Stimulated activated CD4-positive, alpha-beta T cell treated with anti-CD3 and anti-CD28 coated beads, Interleukin-15, amount 100 ng/mL, for 24 hours (primary cell): ENCODE results near the gene RAPGEF3.

ENCODE experiments used
- DNase-seq: peaks from one replicate; pipeline ENCODE4 v3.0.0-alpha.2; 2020

Gene RAPGEF3, protein sequence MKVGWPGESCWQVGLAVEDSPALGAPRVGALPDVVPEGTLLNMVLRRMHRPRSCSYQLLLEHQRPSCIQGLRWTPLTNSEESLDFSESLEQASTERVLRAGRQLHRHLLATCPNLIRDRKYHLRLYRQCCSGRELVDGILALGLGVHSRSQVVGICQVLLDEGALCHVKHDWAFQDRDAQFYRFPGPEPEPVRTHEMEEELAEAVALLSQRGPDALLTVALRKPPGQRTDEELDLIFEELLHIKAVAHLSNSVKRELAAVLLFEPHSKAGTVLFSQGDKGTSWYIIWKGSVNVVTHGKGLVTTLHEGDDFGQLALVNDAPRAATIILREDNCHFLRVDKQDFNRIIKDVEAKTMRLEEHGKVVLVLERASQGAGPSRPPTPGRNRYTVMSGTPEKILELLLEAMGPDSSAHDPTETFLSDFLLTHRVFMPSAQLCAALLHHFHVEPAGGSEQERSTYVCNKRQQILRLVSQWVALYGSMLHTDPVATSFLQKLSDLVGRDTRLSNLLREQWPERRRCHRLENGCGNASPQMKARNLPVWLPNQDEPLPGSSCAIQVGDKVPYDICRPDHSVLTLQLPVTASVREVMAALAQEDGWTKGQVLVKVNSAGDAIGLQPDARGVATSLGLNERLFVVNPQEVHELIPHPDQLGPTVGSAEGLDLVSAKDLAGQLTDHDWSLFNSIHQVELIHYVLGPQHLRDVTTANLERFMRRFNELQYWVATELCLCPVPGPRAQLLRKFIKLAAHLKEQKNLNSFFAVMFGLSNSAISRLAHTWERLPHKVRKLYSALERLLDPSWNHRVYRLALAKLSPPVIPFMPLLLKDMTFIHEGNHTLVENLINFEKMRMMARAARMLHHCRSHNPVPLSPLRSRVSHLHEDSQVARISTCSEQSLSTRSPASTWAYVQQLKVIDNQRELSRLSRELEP

DNA sequence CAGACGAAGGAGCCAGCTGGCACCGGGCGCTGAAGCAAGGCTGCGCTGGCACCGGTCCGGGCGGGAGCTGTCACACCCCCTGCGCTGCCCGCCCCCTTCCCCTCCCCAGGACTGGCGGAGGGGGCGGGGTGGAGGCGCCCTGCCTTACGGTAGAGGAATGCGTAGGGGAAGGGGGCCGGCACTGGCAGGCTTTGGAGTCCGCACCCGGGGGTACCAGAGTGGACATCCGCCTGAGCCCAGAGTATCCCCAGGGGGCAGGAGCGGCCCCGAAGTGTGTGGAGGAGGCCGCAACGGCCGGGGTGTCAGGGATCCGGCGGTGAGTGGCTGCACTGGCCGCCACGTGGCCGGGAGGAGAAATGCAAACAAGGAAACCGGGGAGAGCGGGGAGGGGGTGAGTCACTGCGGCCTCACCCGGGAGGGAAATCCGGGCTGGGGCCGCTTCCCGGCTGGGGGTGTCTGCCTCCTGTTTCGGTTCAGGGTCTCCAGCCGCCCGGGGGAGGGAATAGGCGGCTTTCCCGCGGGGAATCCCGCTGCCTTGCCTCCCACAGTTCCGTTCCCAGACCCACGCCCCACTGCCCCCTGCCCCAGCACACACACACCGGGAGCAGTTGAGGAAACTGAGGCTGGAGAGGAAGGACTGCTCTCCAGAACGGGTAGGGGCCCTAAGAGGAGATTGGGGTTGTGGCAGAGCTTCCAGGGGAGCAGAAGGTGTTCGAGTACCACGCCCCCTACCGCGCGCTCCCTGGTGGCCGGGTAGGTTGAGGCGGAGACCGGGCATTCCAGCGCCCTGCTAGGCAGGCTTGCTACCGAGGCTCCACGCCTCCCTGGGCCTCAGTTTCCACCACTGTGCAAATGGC, at the start of gene RAPGEF3:
Gene RAPGEF3, minus strand, starts transcription at position 47 of the 857 bp plus-strand sequence. CDS start 324 bp downstream, outside the sequence.
- peak; percentile 84 for DNase-seq

DNA sequence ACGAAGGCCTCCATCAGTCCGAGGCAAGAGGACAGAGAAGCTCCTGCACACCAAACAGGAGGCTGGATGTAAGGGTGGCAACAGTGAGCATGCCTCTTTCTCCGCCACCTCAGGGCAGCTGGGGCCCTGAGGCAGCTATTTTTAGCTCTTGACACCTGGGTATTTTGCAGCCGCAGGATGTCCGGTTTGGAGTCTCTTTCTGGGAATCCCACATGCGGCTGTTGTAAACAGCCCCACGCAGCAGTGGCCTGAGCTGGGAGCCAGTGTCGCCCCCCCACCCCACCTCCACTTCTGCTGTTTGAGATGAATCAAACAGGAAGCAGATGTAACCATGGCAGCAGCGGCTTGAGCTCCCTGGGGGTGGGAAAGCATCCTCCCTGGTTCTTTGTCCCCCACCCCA, 49.4 kb upstream of the RAPGEF3 start:
- peak; percentile 91 for DNase-seq

DNA sequence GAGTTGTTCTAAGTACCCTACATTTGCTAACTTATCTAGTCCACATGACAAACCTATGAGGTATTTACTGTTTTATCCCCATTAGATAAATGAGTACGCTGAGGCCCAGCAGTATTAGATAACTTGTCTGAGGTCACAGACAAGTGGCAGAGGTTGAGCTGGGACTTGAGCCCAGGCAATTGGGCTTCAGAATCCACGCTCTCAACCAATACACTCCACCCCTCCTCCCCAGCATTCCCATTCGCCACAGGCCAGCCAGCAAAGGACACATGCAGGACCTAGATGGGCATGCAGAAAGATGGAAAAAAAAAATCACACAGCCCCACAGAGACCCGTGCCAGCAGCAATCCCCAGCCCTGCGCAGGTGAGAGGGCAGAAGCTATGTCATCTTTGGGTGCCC, 48.7 kb upstream of the RAPGEF3 start:
- no peak for DNase-seq

DNA sequence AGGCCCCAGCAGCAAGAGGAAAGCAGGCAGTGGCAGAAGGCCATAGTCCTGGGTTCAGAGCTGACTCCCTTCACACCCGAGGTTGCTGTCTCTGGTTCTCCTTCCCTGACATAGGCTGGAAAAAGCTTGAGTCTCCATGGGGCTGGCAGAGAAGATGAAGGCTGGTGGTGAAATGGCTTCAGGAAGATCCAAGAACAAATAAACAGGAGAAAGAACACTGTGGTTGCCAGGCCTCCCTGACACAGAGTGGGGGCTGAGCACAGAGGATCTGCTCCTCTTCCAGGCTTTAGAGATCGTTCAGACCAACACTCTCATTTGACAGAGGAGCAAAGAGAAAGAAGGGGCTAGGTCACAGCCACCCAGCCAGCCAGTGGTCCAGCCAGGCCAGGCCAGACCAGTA, 46.7 kb upstream of the RAPGEF3 start:
- no peak for DNase-seq

DNA sequence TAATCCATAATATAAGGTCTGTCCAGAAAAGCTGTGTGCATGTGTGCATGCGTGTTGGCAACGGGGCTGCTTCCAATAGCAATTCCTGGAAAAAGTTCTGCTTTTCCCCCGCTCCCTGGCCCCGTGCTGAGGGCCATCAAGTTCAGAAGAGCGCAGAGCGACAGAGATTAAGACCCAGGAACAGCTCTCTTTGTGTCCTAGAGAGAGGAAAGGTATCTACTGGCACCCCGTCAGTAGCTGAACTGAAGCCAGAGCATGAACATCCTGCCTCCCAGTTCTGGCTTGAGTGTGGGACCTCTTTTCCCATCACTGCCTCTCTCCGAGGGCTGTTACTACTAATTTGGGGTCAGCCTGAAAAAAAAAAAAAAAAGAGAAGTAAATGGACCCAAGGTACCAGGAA, 45.5 kb upstream of the RAPGEF3 start:
- DNase-seq, result no peak

DNA sequence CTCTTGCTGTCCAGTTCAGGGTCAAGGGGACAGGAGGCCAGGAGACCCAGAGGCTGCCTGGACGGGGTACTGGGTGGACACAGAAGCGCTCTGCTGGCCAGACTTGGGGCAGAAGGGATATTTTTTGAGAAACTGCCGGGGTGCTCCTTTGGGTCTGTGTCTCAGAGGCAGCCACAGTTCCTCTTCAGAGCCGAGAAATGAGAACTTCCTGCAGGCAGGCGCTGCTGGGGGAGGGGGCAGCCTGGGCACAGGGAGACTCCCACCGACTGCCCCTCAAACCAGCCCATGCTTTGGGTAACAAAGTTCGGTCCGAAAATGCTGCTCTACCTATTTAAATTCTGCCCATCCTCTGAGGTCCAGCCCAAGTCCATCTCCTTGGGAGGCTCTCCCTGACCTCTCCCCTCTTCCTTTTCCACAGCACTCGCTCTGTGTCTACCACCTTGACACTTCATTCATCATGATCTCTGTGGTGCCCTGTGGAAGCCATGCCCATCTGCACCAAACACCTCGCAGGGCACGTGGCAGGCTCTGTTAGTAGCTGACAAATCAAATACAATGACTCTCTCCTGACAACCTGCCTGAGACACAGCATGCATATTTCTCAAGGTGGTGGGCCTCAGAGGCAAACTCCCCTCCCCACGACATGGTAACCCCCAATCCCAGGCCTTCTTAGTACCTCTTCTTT, 44.7 kb upstream of the RAPGEF3 start:
- DNase-seq, result no peak

DNA sequence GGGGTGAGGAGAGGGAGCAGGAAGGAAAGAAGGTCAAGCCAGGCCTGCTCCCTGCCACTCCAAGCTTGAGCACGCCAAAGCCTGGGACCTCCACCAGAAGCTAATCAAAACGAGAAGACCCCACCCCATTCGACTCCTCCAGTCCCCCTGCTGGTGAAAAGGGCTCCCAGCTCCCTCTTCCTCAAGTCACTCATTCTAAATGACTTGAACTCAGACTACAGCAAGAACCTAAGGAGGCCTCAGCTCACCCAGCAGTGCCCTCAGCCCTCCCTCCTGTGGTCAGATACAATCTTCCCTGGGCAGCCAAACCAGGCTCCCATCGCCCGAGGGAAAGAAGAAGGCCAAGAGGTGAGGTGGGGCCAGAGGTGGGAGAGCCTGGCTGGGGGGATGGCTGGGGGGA, 43.6 kb upstream of the RAPGEF3 start:
- no peak for DNase-seq

DNA sequence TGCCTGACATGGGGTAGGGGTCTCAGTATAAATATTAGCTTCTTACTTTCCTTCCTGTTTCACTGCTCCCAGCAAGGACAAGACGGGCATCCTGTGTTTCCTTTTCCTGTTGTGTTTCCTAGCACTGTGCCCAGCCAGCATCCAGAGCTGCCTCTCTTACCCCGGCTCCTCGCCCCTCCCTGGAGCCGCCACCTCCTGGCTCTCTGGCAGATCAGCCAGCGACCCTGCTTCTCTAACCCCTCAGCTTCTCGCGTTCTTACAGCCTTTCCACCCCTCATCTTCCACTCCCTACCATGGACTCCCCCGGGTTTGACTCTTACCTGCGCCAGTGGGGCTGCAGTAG, 43.2 kb upstream of the RAPGEF3 start:
- no peak for DNase-seq

DNA sequence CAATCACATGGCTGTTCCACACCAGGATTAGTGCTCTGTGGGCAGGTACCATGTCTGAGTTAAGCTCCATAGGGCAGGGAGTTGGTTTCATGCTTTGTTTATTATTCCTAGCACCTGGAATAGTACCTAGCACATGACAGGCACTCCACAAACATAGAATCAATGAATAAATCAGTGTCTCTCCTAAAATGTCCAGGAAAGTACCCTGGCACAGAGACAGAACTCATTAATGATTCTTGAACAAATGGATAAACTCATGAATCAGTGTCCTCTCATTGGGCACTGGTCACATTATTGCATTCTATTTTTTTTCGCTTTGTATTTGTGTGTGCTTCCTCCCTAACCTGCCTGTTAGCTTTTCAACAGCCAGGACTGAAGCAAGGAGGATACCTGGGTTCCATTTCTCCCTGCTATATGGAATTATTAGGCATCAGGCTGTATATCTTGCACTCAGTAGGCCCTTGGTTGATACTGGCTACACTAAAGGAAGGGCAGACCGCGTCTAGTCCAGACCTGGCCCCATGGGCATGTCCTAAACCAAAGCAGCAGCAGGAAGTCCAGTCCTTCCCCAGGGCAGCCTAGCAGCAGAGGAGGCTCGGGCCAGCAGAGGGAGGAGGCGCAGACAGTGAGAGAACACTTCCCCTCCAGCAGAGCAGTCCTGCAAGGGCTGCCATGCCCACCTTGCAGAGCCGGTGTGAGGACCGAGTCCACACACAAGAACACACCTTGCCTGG, 42.7 kb upstream of the RAPGEF3 start:
- DNase-seq, result no peak

DNA sequence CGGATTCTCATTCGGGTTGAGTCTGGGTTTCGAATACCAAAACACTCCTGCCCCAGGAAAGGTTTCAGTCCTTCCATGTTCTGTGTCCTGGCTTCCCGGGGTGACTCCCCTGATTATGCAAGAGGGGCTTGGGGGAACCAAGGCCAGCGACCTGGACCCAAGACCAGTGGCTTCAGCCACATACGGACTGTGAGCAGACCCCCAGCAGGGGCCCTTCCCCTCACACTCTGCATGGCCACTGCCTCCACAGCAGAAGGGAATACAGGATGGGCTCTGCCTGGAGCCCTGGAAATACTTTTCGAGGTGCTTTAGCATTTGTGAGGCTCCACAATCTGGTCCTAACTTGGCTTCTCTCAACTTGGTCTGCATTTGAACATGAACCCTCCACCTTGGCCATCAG, 41.9 kb upstream of the RAPGEF3 start:
- no peak for DNase-seq

DNA sequence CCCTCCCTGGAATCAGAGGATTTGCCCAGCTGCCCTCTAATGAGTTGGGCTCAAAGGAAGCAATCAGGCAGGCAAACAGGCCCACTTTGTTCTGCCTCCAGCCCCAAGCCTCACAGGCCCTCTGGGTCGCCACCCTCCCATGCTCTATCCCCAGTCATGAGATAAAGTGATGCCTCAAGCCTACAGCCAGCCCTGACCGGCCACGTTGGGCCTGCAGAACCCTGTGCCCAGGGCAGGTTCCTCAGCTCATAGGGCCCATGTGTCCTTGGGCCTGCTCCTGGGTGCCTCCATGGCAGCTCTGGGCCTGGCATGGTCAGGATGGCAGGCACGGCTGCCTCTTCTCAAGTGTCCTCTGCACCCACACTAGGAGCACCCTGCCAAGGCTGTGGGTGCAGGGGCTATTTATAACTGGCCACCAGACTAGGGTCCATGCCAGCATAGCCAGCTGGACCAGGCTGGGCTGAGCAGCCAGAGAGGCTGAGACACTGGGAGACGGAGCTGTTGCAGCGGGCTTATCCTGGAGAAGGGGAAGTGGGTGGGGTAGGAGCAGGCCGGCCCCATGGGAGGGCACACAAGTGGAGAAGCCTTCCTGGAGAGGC, 40.8 kb upstream of the RAPGEF3 start:
- DNase-seq, result no peak

DNA sequence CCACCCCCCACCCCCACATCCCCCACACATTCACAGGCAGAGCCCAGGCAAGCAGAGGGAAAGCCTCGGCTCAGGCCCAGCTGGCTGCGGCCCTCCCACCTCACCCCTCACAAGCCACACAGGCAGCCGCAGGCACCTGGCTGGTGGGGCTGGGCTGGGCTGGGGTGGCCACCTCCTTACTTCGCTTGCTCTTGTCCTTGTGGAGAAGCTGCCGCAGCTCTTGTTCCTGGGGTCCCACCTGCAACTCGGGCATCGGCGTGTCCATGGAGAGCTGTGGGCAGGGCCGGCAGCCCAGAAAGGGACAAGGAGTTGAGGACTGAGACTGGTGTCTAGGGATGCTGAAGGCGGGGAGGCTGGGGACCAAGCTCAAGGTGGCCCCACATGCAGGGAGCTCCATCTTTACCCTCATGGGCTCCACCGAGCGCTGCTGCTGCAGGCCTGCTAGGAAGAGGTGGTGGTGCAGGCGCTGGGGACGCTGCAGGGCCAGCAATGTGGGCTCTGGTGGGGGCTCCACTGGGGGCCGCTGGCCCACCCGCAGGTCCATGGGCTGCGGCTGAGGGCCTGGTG, 39.8 kb upstream of the RAPGEF3 start:
- no peak for DNase-seq

DNA sequence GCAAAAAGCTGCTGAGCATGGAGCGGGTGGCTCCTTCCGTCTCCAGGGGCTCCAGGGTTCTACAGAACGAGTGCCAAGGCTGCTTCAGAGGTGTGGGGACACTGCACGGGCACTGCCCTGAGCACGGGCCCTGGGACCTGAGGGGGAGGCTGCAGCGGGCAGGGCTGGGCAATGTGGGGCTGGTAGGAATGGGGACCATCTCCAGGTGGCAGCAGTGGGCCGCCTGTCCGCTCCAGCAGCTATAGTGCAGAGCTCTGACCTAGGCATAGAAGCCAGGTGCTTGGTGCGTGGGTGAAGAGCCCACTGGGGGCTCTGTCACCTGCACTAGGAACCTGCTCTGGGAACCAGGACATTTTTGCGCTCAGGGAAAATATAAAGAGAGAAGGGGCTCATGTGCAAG, 38.8 kb upstream of the RAPGEF3 start:
- DNase-seq, result no peak

DNA sequence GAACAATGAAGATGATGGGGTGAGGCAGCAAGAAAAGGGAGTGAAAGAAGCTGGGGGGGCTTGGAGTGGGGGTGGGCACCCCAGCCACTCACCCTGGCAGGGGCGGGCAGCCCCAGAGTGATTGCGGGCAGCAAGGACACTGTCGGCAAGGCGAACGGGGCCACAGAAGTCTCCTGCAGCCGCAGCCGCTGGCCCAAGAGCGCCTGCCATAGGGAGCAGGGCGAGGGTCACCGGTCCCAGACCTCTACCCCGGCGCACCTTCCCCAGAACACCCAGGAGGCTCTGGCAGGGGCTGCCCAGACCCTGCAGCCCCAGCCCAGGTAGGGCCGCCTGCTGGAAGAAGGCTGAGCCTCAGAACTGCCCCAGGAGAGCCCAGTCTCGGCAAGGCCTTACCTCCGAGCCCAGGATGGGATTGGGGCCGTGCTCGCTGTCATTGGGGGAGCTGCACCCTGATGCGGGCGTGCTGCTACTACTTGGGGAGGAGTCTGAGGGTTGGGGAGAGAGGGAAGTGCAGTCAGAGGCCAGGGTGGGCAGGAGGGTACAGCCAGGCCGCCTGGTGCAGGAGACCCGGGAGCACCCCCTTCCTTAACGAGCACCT, 37.2 kb upstream of the RAPGEF3 start:
- no peak for DNase-seq

DNA sequence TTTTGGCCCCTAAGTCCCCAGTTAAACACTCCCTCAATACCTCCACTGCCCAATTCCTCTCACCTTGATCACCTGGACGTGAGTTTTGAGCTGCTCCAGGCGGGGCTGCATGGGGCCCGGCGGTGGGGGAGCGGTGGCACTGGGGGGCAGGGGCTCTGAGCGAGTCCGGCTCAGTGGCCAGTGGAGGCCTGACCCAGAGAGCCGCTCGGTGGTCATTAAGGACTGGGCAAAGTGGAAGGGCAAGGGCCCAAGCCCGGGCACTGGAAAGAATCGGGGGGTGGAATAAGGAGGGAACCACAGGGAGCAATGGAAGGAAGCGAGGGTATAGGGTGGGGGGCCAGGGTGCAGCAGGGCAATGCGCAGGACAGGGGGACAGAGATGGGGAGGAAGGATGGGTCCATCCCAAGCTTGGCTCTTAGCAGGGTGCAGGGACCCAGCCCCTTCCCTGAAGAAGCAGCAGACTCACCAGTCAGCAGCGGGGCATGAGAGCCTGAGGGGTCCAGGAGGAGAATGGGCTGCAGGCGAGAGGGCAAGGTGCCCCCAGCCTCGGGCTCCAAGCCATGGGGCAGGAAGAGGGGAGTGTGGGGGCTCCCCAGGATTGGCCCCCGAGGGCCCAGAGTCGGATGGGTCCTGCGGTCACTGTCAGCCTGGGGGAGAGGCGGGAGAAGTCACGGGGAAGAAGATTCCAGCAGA, 36.6 kb upstream of the RAPGEF3 start:
- no peak for DNase-seq

DNA sequence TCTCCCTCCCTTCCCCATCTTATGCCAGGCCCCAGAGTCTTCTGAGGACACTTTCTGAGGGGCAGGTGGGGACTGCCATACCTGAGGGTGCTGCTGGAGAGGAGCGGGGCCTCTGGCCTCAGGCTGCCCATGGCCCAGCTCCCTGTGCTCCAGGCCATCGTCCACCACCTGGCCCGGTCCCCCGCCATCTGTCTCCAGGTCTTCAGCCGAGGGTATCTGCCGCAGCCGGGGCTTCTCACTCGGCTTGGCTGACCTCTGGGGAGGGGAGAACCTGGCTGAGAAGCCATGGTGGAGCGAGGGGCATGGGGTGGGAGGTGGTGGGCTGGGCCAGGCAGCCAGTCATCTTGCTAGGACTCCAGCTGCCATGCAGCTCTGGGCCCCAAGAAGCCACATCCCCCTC, 36.0 kb upstream of the RAPGEF3 start:
- no peak for DNase-seq

DNA sequence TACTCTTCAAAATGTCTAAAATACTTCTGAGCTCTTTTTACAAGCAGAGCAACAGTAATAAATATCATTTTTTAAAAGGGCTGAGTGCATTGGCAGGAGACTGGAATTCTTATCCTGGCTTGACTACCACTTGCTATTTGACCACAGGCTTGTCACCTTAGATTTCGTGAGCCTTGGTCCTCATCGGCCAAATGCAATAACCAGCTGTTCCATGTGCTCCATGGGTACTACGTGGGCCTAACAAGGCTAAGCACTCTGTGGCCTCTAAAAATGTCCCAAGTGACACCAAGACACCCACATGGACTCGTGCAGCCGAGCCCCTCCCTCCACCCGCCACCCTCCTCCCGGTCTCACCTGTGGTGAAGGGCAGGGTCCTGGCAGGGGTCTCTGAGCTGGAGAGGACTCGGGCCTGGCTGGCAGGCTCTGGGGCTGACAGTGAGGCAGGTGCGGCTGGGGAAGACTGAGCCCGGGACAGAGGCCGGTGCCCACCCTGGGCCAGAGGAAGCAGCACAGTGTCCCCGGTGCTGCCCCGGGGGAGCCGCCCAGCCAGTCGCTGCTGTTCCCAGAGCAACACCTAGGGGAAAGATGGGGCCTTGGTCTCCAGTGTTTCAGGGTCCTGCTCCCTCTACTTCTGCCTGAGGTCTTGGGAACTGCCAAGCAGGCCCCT, 34.5 kb upstream of the RAPGEF3 start:
- DNase-seq, result no peak

DNA sequence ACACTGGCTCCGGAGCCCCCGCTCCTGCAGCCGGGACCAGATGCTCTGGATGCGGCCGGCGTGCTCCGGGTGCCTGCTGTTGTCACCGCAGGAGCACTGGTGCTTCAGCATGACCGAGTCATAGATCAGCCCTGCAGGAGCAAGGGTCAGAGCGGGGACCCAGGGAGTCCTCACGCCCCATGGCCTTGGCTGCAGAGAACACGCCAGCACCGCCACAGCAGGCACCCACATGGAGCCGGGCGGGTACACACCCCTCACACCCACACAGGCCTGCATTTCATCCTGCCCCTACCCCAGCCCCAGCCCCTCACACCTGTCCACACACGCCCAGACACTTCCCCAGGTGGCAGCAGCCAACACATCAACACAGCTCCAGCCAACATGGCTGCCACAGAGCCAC, 33.2 kb upstream of the RAPGEF3 start:
- DNase-seq, result no peak

DNA sequence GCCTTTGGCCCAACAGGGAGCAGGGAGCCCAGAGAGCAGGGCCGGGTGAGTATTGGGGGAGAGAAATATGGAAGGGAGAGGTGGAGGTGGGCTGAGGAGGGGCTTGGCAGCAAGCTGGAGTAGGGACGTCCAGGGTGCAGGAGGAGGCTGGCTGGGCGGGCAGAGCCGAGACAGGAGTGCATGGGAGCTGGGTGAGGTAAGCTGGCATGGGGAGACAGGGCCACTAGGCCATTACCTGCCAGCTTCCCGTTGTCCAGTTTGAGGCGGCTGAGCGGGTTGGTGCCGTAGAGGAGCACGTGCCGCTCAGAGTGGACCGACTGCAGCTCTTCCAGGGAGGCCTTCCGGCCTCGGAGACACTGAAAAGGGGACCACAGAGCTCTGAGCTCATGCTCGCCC, 32.7 kb upstream of the RAPGEF3 start:
- DNase-seq, result no peak
